SIG-M5 (cell line): Measurements from ENCODE around the gene UGT1A7.

ENCODE experiments used
- DNase-seq: peaks from one replicate; lab custom pipeline; 2025; lab: John Stamatoyannopoulos, UW

Gene UGT1A7

DNA sequence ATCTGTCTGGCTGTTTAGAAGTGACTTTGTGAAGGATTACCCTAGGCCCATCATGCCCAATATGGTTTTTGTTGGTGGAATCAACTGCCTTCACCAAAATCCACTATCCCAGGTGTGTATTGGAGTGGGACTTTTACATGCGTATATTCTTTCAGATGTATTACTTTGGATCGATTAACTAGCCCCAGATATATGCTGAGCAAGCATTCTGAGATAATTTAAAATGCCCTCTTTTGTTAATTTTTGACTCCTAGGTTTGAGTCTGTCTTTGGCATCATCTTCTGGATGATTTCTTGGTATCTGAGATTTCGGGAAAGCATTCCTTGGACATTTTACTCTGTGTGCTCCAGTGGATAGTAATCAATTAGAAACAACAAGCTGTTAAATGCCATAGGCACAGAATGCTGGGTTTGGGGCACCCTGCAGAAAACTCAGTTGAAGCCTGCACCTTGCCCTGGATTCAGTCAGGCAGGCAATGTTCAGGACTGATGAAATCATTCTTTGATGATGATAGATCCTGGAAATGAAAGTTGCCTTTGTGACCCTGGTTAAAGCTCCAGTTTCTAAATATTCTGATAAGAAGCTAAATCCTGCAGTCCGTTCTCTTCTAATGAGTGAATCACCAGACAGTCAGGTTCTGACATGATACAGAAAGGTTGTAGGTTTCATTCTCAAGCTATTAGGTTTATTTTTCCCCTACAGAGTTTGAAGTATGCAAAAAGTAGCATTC, 79.5 kb downstream of the UGT1A7 start:
- no peak for DNase-seq

DNA sequence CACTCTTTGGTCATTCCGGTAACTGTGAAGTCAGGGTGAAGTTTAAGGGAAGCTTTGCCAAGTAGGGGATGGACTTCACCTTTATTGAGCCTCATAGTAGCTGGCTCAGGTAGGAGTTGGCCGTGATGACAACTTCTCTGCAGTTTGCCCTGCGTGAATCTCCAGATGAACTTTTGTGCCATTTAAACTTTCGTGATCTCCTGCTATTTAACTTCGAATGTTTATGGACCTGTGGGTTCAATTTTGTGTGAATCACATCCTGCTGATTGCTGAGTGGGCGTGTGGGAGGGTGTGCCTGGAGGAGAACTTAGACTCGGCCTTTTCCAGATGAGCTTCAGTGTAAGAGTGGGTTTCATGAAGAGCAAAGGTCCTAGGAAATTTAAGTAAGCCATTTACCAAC, 82.6 kb downstream of the UGT1A7 start:
- no peak for DNase-seq

DNA sequence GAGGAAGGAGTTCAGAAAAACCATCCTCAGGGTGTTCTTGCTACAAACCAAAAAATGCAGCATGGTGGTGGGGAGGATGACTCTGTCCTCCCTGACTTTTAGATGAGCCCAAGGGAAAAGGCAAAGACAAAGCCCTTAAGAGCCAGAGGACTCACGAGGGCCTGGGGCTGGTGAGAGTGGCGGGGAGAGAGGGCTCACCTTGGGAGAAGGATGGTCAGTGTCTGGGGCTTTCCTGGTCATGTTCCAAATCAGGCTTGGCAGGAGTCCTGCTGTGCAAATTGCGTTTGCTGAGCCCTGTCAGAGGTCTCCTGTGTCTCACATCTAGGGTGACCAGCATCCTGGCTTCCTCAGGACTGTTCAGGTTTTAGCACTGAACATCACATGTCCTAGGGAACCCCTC, 83.1 kb downstream of the UGT1A7 start:
- DNase-seq, result no peak

DNA sequence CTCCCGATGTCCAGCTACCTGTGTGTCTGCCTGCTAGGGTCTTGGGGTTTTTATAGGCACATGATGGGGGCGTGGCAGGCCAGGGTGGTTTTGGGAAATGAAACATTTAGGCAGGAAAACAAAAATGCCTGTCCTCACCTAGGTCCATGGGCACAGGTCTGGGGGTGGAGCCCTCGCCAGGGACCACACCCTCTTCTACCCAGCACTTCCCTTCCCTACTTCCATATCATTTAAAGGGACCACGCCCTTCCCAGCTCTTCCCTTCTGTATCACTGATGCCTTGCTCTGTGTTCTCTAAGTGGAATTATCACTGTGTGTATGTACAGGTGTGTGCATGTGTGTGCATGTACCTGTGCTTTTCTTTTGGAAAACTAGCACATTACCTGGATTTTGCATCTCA, 84.7 kb downstream of the UGT1A7 start:
- DNase-seq, result no peak

DNA sequence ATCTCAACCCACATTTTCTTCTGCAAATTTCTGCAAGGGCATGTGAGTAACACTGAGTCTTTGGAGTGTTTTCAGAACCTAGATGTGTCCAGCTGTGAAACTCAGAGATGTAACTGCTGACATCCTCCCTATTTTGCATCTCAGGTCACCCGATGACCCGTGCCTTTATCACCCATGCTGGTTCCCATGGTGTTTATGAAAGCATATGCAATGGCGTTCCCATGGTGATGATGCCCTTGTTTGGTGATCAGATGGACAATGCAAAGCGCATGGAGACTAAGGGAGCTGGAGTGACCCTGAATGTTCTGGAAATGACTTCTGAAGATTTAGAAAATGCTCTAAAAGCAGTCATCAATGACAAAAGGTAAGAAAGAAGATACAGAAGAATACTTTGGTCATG, 86.4 kb downstream of the UGT1A7 start:
- no peak for DNase-seq

DNA sequence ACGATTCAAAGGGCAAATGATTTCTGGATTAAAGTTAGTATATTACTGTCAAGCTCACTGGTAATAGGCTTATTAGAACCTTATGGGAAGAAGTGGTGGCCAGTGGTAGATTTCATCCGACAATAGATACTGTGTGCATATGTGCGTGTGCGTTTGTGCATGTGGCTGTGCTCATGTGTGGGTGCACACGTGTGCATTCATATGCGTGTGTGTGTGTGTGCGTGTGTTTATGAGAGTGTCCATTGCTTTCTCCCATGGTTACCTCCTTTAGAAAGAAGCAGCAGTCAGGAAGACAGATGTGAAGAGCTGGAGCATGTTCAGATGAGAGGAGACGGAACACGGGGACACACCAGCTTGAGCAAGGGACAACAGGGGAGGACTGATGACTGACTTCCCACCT, 87.6 kb downstream of the UGT1A7 start:
- DNase-seq, result no peak

DNA sequence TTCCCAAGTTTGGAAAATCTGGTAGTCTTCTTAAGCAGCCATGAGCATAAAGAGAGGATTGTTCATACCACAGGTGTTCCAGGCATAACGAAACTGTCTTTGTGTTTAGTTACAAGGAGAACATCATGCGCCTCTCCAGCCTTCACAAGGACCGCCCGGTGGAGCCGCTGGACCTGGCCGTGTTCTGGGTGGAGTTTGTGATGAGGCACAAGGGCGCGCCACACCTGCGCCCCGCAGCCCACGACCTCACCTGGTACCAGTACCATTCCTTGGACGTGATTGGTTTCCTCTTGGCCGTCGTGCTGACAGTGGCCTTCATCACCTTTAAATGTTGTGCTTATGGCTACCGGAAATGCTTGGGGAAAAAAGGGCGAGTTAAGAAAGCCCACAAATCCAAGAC, 90.5 kb downstream of the UGT1A7 start:
- no peak for DNase-seq

DNA sequence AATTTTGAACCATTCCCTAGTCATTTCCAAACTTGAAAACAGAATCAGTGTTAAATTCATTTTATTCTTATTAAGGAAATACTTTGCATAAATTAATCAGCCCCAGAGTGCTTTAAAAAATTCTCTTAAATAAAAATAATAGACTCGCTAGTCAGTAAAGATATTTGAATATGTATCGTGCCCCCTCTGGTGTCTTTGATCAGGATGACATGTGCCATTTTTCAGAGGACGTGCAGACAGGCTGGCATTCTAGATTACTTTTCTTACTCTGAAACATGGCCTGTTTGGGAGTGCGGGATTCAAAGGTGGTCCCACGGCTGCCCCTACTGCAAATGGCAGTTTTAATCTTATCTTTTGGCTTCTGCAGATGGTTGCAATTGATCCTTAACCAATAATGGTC, 90.9 kb downstream of the UGT1A7 start:
- no peak for DNase-seq

DNA sequence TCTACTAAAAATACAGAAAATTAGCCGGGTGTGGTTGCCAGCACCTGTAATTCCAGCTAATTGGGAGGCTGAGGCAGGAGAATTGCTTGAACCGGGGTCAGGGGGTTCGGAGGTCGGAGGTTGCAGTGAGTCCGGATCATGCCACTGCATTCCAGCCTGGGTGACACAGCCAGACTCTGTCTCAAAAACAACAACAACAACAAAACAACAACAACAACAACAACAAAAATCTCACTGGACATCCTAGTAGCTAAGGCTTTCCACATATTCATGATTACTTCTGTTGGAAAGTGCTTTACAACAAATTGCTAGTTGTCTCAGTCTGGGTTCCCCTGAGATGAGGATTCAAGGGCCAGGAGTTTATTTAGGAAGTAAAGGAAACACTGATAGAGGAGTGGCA, 92.2 kb downstream of the UGT1A7 start:
- no peak for DNase-seq

DNA sequence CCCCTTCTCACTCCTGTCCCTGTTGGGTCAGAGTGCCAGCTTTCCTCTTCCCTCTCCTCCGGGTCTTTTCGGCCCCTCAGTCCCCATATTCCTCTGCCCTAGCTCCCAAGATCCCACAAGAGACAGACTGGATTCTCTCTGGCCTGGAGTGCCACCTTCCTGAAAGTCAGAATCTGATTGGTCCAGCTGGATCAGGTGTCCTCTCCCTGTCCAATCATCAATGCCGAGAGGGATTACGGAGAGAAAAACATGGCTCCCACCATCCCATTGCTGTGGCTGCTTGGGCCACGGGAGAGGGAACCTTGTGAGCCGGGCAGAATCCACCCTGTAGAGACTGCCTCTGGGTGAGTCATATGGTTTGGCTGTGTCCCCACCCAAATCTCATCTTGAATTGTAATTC, 93.7 kb downstream of the UGT1A7 start:
- no peak for DNase-seq

DNA sequence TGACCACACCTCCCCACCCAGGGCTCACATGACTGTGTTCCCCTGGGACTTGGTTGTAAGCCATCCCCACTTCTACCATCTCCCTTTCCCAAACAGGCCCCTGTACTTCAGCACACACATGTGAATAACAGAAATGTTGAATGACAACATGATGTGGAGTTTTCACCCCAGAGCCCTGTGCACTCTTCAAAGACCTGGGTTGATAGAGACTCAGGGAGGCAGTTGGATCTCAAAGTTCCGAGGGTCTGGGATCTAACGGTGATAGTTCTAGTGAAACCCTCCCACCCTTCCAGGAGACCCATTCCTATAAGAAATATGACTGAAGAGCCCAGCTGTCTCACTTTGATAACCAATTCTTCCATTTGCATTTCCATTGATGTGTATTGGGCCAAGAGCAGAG, 96.3 kb downstream of the UGT1A7 start, which contains the start of gene MROH2A:
MROH2A (plus strand) TSS at position 301 of the 400 bp plus-strand sequence. CDS start 1,029 bp downstream, outside the sequence.
- DNase-seq, result no peak

DNA sequence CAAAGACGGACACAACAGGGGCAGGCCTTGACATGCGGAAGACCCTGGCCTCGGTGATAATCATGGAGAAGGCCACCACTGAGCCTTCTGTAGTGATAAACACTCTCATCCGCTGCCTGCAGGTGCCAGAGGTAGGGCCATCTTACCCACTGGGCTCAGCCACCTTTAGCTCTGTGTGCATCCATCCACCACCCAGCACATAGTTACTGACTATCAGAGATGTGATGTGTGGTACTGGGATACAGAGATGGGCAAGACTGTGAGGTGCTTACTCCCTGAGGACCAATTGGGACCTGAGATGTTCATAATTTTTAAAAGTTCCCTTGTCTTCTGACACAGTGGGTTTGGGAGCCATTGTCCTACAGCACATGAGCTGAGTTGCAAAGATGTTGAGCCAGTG, 98.0 kb downstream of the UGT1A7 start:
- DNase-seq, result no peak

DNA sequence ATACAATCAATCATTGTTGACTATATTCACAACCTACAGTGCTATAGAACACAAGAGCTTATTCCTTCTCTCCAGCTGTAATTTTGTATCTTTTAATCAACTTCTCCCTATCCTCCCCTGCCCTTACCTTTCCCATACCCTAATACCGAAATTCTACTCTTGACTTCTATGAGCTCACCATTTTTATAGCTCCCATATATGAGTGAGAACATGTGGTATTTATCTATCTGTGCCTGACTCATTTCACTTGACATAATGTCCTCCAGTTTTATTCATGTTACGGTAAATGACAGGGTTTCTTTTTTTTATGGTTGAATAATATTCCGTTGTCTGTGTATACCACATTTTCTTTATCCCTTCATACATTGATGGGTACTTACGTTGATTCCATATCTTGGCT, 99.1 kb downstream of the UGT1A7 start:
- DNase-seq, result no peak

DNA sequence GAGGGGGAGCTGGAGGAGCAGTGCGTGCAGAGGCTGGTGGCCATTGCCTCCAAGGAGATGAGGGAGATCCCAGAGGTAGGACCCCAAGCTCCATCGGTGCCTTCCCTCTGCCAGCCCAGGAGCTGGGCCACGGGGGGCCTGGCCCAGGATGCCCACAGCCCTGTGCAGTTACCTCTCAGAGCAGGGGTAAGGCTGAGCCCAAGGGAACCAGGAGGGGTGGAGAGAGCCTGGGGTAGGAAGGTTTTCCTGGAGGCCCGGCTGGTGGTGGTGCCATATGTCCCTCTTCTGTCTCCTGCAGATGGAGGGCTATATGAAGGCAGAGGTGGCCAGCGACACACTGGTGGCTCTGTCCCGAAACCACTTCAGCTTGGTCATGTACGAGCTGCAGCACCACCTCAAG, 107.9 kb downstream of the UGT1A7 start:
- no peak for DNase-seq

DNA sequence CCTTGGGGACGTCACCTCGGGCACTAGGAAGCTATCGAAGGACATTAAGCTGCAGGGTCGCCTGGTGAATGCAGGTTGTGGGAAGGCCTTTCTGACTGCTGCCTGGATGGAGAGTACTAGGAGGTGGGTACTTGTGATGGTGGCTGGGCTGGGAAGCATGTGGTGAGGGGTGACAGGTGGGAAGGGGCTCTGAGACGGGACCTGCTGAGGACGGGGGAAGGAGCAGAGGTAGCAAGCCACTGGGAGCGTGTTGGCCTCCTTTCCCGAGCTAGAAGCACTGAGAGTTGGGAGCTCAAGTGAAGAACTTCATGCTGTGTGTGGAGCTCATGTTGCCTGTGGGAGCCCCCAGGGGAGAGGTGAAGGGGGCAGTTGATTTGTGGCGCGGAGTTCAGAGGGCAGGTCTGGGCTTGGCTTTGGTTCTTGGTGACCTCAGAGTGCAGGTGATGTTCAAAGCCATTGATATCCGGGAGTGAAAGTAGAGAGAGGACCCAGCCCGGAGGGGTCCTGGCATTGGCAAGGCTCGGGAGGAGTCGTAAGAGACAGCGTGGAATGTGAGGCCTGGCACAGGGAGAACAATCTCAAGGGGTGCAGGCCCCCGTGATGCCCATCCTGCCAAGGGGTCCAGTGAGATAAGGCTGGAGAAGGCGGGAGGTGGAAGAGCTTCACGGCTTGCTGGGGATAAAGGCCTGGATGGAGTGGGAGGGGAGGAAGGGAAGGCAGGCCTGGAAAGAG, 109.6 kb downstream of the UGT1A7 start:
- no peak for DNase-seq

DNA sequence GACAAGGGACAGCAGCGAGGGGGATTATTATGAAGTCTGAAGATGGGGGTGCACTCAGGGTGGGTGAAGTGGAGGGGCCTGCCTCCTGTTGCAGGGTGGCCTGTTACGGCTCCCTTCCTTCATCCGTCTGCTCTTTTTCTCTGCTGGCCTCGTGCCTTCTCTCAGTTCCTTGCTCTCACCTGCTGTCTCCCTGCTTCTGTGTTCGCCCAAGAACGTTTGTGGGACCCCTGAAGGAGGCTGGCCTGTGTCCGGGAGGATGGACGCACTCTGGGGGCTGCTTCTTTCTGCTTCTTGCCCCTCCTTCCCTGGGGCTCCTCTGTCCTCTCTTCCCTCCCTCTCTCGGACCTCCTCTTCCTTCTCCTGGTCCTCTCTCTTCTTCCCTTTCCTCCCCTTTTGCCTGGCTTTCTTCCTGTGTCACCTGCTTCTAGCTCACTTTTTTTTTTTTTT, 110.2 kb downstream of the UGT1A7 start:
- no peak for DNase-seq

DNA sequence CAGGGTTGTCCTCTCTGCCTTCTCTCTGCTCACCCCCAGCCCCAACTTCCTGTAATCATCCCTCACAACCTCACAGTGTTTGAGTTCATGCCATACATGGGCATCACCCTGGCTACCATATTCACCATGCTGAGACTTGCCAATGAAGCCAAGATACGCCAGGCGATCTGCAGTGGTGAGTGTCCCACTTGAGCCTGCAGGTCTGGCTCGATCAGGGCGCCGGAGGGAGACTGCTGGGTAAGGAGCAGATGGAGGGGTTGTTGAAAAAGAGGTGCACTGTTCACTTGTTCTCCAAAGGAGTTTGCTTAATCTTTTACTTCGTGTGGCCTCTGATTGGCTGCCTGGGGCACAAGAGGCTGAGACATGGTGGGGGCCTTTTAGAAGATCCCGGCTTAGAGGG, 111.0 kb downstream of the UGT1A7 start:
- no peak for DNase-seq

DNA sequence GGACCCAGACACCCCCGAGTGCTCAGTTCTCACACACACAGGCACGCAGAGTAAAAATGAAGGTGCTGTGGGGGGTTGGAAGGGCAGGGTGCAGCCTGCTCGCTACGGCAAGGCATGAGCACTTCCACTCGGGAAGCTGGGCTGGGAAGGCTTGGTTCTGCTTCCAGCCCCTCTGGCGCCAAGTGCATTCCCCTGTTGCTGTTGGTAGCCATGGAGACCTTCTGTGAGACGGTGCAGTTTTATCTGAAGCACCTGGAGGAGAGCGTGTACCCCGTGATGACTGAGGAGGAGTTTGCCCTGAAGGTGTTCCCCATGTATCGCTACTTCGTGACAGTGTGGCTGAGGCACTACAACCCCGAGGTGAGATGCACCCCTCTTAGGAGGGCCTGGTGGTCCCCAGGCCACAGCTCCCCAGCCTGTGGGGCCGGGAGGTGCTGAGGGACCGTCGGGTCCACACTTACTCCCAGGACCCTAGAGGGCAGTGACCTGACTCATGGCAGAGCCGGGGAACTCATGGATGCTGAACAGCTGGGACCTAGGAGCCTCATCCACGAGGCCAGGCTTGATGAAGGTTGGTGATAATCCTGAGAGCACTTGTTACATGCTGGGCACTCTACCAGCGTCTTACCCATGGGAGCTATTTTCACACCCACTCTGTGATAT, 111.9 kb downstream of the UGT1A7 start:
- DNase-seq, result no peak

DNA sequence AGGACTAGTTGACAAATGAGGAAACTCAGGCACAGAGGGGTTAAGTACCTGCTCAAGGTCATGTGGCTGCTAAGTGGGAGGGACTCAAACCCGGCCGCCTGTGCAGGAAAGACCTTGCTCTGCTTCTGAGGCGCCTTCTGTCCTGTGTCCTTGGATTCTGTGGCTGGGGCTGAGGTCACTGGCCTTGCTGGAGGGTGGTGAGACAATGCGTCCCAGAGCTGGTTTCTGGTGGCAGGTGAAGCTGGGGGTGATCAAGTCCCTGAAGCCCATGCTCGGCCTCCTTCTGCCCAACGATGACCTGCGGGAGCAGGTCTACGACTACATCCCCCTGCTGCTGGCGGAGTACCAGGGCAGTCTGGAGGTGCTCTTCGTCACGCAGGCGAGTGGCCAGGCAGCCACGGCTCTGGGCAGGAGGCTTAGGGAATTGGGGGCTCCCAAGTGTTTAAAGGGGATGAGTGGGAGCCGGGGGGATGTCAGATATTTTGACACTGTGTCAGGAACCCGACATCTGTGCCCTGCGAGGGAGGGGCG, 112.5 kb downstream of the UGT1A7 start:
- no peak for DNase-seq

DNA sequence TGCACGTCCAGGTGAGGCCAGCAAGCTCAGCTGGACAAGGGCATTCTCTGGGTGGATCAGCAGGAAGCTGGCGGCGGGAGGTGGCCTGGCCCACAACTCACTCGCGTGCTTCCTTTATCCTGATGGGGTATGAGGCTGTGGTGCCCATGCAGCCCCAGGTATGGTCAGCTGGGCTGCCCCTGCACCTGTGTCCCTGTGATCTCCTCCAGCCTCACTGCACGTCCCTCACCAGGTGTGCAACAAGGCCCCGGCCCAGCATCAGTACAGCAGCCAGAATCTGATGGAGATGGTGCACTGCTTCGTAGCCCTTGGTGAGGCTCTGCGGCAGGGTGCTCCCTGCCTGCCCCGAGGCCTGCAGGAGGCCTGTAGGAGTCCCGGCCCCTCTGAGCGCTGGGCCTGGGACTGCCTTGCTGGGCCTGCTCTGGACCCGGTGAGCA, 114.1 kb downstream of the UGT1A7 start:
- DNase-seq, result no peak

DNA sequence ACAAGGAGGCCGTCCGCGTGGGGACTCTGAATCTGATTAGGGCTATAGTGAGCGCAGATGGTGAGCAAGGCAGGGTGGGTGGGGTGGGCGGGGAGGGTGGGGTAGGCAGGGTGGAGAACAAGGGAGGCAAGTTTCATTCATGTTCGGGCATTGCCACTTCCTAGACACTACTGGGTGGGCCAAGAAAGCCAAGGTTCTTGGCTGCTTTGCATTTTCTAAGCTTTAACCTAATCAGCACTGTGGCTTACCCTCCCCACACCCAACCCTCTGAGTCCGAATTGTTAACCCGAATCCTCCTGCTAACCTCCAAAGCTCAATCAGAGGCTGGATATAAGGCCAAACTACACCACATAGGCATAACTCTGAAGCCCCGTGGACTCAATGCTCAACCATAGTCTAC, 114.6 kb downstream of the UGT1A7 start:
- DNase-seq, result no peak

DNA sequence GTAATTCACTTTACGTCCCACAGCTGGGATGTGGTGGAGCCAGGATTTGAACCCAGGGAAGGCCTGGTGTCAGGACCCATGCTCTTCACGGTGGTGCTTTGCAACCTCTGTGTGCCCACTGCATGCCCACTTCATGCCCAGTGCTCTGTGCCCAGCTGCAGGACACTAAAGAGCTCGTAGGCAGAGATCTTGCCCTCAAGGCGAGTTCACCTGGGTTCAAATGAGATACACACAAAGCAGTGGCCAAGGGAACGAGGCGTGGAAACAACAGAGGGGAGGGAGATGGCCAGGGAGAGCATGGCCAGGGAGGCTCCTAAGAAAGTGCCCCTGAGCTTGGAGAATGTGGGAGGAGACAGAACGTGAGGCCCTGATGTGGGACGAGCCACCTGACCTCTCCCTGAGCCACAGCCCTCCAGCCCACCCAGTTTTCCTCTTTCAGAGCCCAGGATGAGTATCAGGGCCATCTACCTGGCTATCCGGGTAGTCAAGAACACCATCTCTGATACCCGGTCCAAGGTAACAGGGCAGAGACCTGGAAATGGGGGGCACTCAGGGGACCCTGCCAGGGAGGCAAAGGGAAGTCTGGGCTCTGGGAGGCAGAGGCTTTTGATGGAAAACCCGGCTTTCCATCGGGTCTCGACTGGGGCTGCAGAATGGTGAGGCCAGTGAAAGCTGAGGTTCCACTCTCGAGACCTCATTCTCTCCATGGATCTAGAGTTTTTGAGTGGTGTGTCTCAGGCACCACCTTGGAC, 116.8 kb downstream of the UGT1A7 start:
- DNase-seq, result no peak
